ENCODE results near the gene PDZRN3.

PDZRN3 gene

GRCh38 chr3:73432023-73432705 lies 192.6 kb downstream of the PDZRN3 start:
- H3K4me3 ChIP-seq (ENCODE audit: low read depth, low read length) = no peak overlapping the region

GRCh38 chr3:73431183-73431900 lies 193.4 kb downstream of the PDZRN3 start:
- H3K4me3 ChIP-seq (ENCODE audit: low read depth, low read length) = no peak overlapping the region

GRCh38 chr3:73427048-73427706 lies 197.6 kb downstream of the PDZRN3 start:
- H3K4me3 ChIP-seq (ENCODE audit: low read depth, low read length) = no peak overlapping the region

- no peak overlapping the region for H3K4me3 ChIP-seq (ENCODE audit: low read depth, low read length)
Observed at GRCh38 chr3:73426606-73427005, 198.1 kb downstream of the PDZRN3 start.

GRCh38 chr3:73423116-73423515 lies 201.6 kb downstream of the PDZRN3 start:
- no peak overlapping the region for H3K4me3 ChIP-seq (ENCODE audit: low read depth, low read length)

- no peak overlapping the region for H3K4me3 ChIP-seq (ENCODE audit: low read depth, low read length)
Observed at GRCh38 chr3:73422571-73422970, 202.2 kb downstream of the PDZRN3 start.

- no peak overlapping the region for H3K4me3 ChIP-seq (ENCODE audit: low read depth, low read length)
Observed at GRCh38 chr3:73419942-73420341, 204.8 kb downstream of the PDZRN3 start.

GRCh38 chr3:73419179-73419803 lies 205.4 kb downstream of the PDZRN3 start:
- no peak overlapping the region for H3K4me3 ChIP-seq (ENCODE audit: low read depth, low read length)

GRCh38 chr3:73418681-73419080 lies 206.1 kb downstream of the PDZRN3 start:
- H3K4me3 ChIP-seq (ENCODE audit: low read depth, low read length) = no peak overlapping the region

GRCh38 chr3:73415118-73415517 lies 209.6 kb downstream of the PDZRN3 start:
- no peak overlapping the region for H3K4me3 ChIP-seq (ENCODE audit: low read depth, low read length)

GRCh38 chr3:73413619-73414018 lies 211.1 kb downstream of the PDZRN3 start:
- H3K4me3 ChIP-seq (ENCODE audit: low read depth, low read length) = no peak overlapping the region

GRCh38 chr3:73411993-73412392 lies 212.7 kb downstream of the PDZRN3 start:
- no peak overlapping the region for H3K4me3 ChIP-seq (ENCODE audit: low read depth, low read length)

- no peak overlapping the region for H3K4me3 ChIP-seq (ENCODE audit: low read depth, low read length)
Observed at GRCh38 chr3:73411545-73411944, 213.2 kb downstream of the PDZRN3 start.

- no peak overlapping the region for H3K4me3 ChIP-seq (ENCODE audit: low read depth, low read length)
Observed at GRCh38 chr3:73409138-73409763, 215.5 kb downstream of the PDZRN3 start.

- H3K4me3 ChIP-seq (ENCODE audit: low read depth, low read length) = no peak overlapping the region
Observed at GRCh38 chr3:73408634-73409033, 216.1 kb downstream of the PDZRN3 start.

- no peak overlapping the region for H3K4me3 ChIP-seq (ENCODE audit: low read depth, low read length)
Observed at GRCh38 chr3:73407577-73407976, 217.2 kb downstream of the PDZRN3 start.

- no peak overlapping the region for H3K4me3 ChIP-seq (ENCODE audit: low read depth, low read length)
Observed at GRCh38 chr3:73405853-73406252, 218.9 kb downstream of the PDZRN3 start.

- no peak overlapping the region for H3K4me3 ChIP-seq (ENCODE audit: low read depth, low read length)
Observed at GRCh38 chr3:73405000-73405399, 219.7 kb downstream of the PDZRN3 start.

- H3K4me3 ChIP-seq (ENCODE audit: low read depth, low read length) = no peak overlapping the region
Observed at GRCh38 chr3:73404435-73404834, 220.3 kb downstream of the PDZRN3 start.

- H3K4me3 ChIP-seq (ENCODE audit: low read depth, low read length) = no peak overlapping the region
Observed at GRCh38 chr3:73403444-73403843, 221.3 kb downstream of the PDZRN3 start.

- H3K4me3 ChIP-seq (ENCODE audit: low read depth, low read length) = no peak overlapping the region
Observed at GRCh38 chr3:73401616-73402279, 223.0 kb downstream of the PDZRN3 start.
